Activated gamma-delta T cell treated with anti-CD3 and anti-CD28 coated beads, Interleukin-2, amount 50 U/mL, for 16 hours (primary cell): ENCODE results near the gene GINS1.
"Not testable (repeated sequence)": the region's sequence is repeated elsewhere in the genome, so short reads cannot be mapped to it uniquely, and the experiment has no call there.

ENCODE experiments used
- DNase-seq: peaks from one replicate; pipeline ENCODE4 v3.0.0-alpha.2; 2020; ENCODE audit warnings: low read depth

Gene GINS1

GRCh38 chr20:25389858-25390537 is 17.5 kb upstream of the GINS1 start:
- peak; percentile 7 for DNase-seq

GRCh38 chr20:25390538-25391528 is 16.6 kb upstream of the GINS1 start, which contains the start of gene ABHD12:
TSS of gene ABHD12 (minus strand) at chr20:25390835. CDS start at chr20:25390703, 132 bp downstream.
- DNase-seq, result peak; percentile 91

DNA sequence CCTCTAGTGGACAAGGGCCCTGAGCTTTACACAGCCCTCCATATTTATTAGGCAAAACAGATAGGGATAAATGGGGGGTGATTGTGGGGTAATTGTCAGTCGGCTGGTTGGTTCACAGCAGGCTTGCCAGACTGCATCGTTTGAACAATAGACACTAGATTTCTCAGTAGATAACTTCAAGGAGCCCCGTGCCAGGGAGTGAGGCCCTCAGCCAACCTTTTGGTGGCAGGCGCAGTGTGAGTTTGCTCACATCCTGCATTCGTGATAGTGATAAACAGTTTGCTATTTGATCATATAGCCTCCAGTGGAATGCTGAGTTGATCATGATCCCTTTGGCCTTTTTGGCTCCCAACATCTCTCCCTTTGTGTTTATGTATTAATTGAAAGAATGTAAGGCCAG is 13.2 kb upstream of the GINS1 start:
- DNase-seq, result no peak

- no peak for DNase-seq
These were observed 12.5 kb upstream of the GINS1 start for GRCh38 chr20:25394996-25395395.

DNA sequence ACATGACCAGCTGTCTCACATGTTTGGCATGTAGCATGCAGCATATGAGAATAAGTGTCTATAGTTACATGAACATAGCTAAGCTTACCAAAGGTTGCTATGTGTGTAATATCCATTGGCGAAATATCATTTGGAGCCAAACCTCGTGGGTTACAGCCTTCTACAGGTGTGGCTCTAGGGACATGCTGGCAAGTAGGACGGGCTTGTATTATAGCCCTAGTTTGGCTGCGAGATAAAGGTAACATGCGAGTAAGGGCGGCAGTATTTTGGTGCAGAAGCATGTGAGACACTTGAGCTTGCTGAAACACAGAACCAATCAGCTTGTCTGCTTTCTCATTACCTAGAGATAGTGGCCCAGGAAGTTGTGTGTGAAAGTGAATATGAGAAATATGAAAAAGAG is 10.4 kb upstream of the GINS1 start:
- DNase-seq, result no peak

GRCh38 chr20:25397821-25398220 is 9.7 kb upstream of the GINS1 start:
- no peak for DNase-seq

GRCh38 chr20:25398376-25399036 is 9.0 kb upstream of the GINS1 start:
- DNase-seq, result no peak

DNA sequence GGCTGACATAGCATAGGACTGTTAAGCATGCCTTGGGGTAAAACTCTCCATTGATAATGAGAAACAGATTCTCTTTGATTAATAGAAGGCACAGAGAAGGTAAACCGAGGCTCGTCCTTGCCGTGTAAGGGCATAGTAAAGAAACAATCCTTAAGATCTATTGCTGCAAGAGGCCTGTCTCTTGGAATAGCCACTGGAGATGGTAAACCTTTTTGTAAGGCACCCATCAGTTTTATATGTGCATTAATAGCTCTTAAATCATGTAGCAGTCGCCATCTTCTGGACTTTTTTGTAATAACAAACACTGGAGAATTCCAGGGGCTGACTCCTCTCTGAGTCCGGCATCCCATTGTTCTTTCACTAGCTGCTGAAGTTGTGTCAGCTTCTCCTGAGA is 8.4 kb upstream of the GINS1 start:
- no peak for DNase-seq

DNA sequence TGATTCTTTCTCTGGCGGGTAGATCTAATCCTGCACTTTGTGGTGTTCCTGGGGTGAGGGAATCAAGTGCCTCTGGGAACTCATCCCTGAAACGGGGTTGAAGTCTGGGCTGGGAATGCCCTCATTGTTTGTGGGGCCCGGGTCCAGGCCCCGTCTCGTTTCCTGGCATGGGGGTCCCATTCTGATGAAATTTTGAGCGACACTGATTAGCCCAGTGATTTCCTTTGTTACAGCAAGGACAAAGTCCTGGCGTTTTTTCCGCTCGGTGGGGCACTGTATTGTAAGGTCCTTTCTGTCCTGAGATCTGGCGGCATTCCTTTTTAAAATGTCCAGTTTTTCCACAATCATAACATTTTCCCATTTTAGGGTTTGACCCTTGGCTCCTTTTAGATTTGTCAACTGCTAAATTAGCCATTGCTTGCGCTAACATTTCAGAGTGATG is 7.2 kb upstream of the GINS1 start:
- DNase-seq, result not testable (repeated sequence)

DNA sequence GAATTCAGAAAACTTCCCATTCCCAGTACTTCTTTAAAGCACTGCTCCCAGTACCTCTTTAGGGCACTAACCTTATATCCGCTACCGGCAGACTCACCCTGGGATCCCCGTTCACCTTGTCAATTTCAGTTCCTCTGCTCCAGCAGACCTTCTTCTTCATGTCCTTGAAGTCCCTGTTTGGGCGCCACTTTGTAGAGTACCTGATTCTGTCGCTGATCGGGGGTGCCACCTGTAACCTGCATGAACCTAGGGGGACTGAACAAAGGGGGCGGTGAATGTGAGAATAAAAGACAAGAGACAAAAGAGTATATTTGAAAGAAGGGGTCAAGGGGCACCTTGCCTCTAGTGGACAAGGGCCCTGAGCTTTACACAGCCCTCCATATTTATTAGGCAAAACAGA is 4.9 kb upstream of the GINS1 start:
- no peak for DNase-seq

DNA sequence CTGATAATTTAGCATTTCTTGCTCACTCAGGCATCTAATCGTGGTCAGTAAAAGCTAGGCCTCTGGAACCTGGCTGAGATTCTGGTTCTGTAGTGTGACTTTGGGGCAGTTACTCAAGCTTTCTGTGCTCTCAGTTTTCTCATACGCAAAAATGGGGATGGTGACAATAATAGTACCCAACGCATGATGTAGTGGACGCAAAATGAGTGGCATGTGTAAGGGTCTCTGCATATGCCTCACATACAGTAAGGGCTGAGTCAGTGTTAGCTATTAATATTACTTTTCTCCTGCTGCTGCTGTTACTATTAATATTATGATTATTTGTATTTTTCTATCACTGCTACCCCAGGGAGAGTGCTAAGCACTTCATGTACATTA is 686 bp downstream of the GINS1 start:
- DNase-seq, result no peak

DNA sequence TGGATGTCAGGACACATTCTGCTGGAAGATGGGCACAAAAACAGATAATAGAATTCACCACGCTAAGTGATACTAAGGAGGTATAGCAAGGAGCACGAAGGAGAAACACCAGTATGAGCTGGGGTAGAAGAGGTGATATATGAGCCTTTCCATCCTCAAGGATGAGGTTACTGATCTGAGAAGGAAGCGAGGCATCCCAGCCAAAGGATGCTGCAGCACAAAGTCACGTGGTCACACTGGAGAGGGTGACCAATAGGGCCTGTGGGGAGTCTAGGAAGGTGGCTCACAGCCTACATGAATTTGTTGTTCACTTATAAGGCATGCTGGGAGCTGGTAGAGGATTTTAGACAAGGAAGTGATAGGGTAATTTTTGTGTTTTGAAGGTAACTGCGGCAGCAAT is 1.4 kb downstream of the GINS1 start:
- no peak for DNase-seq

DNA sequence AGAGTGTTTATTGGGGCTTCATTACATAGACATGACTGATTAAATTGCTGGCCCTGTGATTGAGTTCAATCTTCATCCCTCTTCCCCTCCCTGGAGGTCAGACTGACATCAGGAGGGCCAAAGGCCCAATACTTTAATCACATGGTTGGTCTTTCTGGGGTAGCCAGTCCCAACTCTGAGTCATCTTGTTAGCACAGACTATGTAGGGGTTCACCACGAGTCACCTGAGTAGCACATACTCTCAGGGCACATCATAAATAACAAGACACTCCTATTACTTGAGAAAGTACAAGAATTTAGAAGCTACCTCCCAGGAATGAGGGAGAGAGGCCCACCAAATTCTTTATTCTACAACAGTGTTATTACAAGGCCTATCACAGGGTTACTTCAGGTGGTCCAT is 11.3 kb downstream of the GINS1 start:
- no peak for DNase-seq

GRCh38 chr20:25421102-25421501 is 13.6 kb downstream of the GINS1 start:
- DNase-seq, result no peak

DNA sequence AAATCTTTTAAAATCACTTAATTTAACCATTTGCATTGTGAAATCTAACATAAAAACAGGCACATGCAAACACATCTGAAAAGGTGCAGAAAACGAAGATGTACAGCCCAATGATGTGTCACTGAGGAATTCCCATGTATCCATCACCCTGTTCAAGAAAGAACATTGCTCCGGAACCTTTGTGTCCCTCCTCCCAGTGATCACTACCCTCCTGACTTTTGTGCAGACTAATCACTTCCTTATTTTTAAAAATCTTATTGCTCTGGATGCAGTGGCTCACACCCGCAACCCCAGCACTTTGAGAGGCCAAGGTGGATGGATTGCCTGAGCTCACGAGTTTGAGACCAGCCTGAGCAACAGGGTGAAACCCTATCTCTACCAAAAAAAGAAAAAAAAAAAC is 14.6 kb downstream of the GINS1 start:
- no peak for DNase-seq

DNA sequence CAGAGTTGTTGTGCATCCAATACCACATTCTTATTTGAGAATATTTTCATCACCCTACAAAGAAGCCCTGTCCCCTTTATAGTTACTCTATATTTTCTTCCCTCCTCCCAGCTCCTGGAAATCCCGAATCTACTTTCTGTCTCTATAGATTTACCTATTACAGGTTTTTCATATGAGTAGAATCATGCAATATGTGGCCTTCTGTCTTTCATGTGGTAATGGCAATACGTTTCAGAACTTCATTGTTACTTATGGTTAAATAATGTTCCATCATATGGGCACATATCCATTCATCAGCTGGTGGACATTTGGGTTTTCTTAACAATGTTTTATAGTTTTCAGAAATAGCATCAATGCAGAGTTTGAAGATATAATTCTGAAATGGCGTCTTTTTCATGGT is 17.1 kb downstream of the GINS1 start:
- no peak for DNase-seq

GRCh38 chr20:25437153-25437581 is 29.7 kb downstream of the GINS1 start:
- DNase-seq, result no peak

- no peak for DNase-seq
These were observed 31.9 kb downstream of the GINS1 start for GRCh38 chr20:25439328-25439727.

- no peak for DNase-seq
These were observed 37.1 kb downstream of the GINS1 start for GRCh38 chr20:25444556-25444955.

DNA sequence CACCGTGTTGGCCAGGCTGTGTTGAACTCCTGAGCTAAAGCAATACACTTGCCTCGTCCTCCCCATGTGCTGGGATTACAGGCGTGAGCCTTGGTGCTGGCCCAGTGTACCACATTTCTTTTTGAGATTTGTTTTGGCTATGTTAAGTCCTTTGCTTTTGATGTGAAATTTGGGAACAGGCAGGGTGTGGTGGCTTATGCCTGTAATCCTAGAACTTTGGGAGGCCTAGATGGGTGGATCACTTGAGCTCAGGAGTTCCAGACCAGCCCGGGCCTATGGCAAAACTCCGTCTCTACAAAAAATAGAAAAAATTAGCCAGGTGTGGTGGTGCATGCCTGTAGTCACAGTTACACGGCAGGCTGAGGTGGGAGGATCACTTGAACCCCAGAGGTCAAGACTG is 40.2 kb downstream of the GINS1 start:
- DNase-seq, result no peak

DNA sequence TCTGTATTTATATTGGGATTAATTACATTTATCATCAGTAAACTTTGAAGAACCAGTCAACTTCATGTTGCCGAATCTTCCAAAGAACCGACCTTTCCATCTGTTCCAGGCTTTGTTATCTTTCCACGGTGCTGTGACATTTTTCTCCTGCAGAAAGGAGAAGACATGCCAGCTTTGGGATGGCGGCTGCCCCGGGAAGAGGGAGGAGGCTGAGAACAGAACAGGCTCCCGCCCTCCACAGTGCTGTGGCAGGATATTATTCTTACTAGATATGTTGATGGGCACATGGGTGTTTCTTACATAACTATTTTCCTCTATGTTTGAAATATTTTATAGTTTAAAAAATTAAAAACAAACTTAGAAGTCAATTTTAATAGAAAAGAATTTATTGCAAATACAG is 44.9 kb downstream of the GINS1 start:
- DNase-seq, result no peak

DNA sequence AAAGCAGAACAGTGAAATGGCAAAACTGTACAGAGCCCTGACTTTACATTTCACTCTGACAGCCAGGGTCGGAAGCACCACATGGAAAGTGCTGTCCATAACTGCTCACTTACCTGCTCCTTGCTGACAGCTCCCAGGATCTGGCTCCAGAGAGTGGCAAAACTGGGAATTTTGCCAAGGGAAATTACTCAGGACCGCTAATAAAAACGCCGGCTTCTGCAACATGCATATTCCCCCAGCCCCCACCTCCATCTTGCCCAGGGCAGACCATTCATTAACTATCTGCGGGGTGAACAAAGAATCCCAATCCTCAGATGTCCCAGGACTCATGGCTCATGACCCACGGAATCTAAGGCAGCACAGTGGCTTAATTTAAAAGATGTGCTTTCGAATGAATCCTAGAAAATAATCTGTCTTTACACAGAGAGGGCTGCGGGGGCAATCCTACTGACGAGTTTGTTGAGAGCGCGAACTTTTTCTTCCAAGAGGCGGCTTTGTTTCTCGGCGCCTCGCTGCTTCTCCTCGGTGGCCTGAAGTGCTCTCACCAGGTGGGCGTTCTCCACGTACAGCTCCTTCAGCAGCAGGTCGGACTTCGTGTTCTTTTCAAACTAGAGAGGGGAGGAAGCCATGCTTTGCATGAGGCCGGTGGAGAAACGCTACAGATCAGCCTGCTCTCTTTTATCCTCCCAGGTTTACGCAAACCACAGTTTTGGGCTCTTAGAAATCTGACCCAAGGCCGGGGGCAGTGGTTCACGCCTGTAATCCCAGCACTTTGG is 45.8 kb downstream of the GINS1 start:
- no peak for DNase-seq
